IgD-negative memory B cell (primary cell): ENCODE results near the gene NEO1. TPM values are rescaled to one million over a fixed set of nuclear protein-coding genes. Genes with fewer than 3 reads are reported as not detected.
A peak's percentile ranks its signal among the peaks of the same experiment; 100 is the strongest.

Experiments used
- H3K27ac Mint-ChIP-seq, 3 donors: one replicate each; pipeline ENCODE4 v1.8.0; 2020 to 2022; ENCODE audit warnings: mild to moderate bottlenecking in 3 of 3, mixed read lengths in 3 of 3, moderate library complexity in 1 of 3
- H3K27me3 Mint-ChIP-seq: one replicate; pipeline ENCODE4 v1.8.0; 2021; ENCODE audit warnings: mixed read lengths
- H3K36me3 Mint-ChIP-seq: one replicate; pipeline ENCODE4 v1.8.0; 2020; ENCODE audit warnings: mild to moderate bottlenecking, mixed read lengths
- H3K4me1 Mint-ChIP-seq, 3 donors: one replicate each; pipeline ENCODE4 v1.8.0; 2020 to 2022; ENCODE audit warnings: mixed read lengths in 3 of 3, mild to moderate bottlenecking in 1 of 3
- H3K4me3 Mint-ChIP-seq, 4 donors: one replicate each; pipeline ENCODE4 v1.8.0; 2020 to 2022; ENCODE audit warnings: mild to moderate bottlenecking in 4 of 4, mixed read lengths in 4 of 4, moderate library complexity in 3 of 4
- H3K9me3 Mint-ChIP-seq, 3 donors: one replicate each; pipeline ENCODE4 v1.8.0; 2020 to 2021; ENCODE audit warnings: mixed read lengths in 3 of 3, mild to moderate bottlenecking in 1 of 3
- polyA plus RNA-seq: library from polyadenylated mRNA; unstranded; fragments of 300-500 nt; fragmentation: Illumina TruSeq; gene quantifications from one replicate; pipeline ENCODE4 v1.2.3, GENCODE V29; 2021

The NEO1 gene, protein sequence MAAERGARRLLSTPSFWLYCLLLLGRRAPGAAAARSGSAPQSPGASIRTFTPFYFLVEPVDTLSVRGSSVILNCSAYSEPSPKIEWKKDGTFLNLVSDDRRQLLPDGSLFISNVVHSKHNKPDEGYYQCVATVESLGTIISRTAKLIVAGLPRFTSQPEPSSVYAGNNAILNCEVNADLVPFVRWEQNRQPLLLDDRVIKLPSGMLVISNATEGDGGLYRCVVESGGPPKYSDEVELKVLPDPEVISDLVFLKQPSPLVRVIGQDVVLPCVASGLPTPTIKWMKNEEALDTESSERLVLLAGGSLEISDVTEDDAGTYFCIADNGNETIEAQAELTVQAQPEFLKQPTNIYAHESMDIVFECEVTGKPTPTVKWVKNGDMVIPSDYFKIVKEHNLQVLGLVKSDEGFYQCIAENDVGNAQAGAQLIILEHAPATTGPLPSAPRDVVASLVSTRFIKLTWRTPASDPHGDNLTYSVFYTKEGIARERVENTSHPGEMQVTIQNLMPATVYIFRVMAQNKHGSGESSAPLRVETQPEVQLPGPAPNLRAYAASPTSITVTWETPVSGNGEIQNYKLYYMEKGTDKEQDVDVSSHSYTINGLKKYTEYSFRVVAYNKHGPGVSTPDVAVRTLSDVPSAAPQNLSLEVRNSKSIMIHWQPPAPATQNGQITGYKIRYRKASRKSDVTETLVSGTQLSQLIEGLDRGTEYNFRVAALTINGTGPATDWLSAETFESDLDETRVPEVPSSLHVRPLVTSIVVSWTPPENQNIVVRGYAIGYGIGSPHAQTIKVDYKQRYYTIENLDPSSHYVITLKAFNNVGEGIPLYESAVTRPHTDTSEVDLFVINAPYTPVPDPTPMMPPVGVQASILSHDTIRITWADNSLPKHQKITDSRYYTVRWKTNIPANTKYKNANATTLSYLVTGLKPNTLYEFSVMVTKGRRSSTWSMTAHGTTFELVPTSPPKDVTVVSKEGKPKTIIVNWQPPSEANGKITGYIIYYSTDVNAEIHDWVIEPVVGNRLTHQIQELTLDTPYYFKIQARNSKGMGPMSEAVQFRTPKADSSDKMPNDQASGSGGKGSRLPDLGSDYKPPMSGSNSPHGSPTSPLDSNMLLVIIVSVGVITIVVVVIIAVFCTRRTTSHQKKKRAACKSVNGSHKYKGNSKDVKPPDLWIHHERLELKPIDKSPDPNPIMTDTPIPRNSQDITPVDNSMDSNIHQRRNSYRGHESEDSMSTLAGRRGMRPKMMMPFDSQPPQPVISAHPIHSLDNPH (N-terminal part only)
- polyA plus RNA-seq, result 1.6 TPM

DNA sequence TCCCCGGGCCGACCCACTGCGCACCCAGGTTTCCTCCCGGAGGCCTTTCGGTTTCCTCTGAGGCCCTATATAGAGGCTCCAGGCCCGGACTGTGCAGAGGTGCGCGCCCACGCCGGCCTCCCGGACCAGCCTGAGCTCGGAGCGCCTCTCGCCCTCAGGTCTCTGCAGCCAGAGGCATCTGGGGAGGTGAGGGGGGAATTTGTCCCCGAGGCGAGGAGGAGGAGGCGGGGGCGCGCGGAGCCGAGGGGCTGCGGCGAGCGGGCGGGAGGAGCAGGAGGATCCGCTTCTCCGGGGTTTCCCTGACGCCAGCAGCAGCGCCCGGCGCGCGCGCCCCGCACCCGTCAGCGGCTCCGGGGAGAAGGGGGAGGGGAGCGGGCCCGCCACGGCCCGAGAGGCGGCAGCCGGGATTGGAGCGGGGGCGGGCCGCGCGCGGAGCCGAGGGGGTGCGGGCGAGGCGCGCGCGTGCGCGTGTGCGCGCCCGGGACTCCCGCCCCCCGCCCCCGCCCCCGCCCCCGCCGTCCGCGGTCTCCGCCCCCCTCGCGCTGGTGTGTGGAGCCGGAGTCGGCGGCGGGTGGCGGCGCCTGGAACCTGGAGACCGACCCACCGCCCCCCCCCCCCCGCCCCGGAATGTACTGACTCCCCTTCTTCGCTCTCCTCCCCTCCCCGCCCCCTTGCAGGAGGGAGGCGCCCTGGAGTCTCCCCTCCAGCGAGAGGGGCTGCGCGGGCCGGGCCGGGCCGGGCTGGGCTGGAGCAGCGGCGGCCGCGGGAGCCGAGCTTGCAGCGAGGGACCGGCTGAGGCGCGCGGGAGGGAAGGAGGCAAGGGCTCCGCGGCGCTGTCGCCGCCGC is at the start of gene NEO1:
NEO1 (plus strand) TSS at position 657 of the 846 bp plus-strand sequence. CDS start 213 bp downstream, outside the sequence.
- Mint-ChIP-seq H3K36me3 (no peaks in the 10 kb centered on the region), H3K4me1 (peaks cover 7 to 10% (median 9%) of the 10 kb centered on the region in 3 donors), H3K4me3 (peak within 1 kb of the TSS; percentile 85 to 93 (median 90)), H3K27me3 (peaks cover 2% of the 10 kb centered on the region), H3K27ac (peak within 1 kb of the TSS; percentile 79 to 83 (median 82)), H3K9me3 (no peaks in the 10 kb centered on the region)

DNA sequence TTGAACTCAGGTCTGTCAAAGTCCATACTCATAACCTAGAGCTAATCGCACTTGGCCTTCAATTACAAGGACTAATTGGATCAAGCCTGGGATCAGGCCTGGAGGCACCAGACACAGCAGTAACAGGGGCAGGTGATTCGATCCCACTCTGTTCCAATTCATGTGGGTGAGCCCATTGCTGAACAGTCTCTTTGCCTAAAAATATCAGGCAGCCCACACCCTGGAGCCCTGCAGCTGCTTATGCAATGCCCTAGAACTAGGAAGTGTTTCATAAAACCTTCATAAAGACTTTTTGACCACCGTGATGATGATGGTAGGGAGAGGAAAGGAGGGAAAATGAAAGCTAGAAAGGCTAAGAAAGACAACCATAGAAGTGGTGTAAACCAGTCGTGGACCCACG is 47.8 kb upstream of the NEO1 start:
- Mint-ChIP-seq H3K27ac (no peak overlapping the region), H3K27me3 (peaks cover 13% of the 10 kb centered on the region), H3K36me3 (no peaks in the 10 kb centered on the region), H3K9me3 (no peaks in the 10 kb centered on the region), H3K4me3 (no peak overlapping the region), H3K4me1 (no peaks in the 10 kb centered on the region)

DNA sequence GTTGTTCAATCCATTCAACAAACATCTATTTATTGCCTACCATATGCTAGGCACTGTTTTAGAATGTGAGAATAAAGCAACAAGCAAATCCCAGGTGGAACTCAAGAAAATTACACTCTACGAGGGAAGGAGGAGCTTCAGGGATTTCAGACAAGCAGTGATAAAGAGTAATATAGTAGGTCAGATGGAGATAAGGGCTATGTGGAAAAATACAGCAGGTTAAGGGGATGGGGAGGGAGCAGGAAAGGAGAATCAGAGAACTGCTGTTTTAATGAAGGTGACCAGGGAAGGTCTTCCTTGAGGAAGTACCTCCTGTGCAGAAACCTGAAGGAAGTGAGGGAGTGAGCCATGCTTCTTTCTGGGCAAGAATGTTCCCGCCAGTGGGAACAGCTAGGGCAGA is 47.2 kb upstream of the NEO1 start:
- H3K4me3 Mint-ChIP-seq, result no peak overlapping the region

DNA sequence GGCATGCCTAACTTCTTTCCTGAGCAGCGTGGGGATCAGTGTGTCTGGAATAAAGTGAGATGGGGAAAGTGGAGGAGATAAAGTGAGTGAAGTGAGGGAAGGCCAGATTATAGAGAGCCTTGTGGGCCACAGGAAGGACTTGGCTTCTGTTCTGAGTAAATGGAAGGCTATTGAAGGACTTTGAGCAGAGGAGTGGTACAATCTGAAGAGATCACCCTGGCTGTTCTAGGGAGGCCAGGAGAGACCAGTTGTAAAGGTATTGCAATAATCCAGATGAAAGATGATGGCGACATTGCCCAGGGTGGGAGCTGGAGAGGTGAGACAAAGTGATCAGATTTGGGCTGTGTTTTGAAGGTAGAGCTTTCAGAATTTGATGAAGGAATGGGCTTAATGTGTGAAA is 46.8 kb upstream of the NEO1 start:
- Mint-ChIP-seq H3K27me3 (peaks cover 10% of the 10 kb centered on the region), H3K36me3 (no peaks in the 10 kb centered on the region), H3K4me3 (no peak overlapping the region), H3K27ac (no peak overlapping the region), H3K9me3 (no peaks in the 10 kb centered on the region), H3K4me1 (no peaks in the 10 kb centered on the region)

More for the DNA sequence above, 47.2 kb upstream of the NEO1 start:
- Mint-ChIP-seq H3K27ac (no peak overlapping the region), H3K4me1 (no peaks in the 10 kb centered on the region), H3K9me3 (no peaks in the 10 kb centered on the region), H3K27me3 (peaks cover 10% of the 10 kb centered on the region), H3K36me3 (no peaks in the 10 kb centered on the region)

DNA sequence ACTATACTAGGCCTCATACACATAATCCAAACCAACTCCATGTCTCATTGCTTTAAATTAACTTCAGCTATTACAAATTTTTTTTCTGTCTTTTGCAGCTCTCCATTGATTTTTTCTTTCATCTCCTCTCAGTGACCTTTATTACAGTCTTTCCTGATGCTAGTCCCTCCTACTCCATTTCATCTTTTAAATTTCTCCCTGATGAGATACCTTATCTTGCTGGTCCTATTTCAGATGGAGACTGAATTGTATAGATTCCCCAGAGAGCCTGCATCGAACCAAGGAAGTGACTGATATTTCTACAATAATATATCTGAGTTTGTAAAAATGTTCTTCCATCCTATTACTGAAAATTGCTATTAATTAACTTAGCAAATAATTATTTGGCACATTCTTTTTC is 45.7 kb upstream of the NEO1 start:
- H3K27ac Mint-ChIP-seq, result no peak overlapping the region
- H3K9me3 Mint-ChIP-seq, result no peaks in the 10 kb centered on the region
- H3K4me3 Mint-ChIP-seq, result no peak overlapping the region
- peaks cover 13% of the 10 kb centered on the region for H3K27me3 Mint-ChIP-seq
- H3K36me3 Mint-ChIP-seq, result no peaks in the 10 kb centered on the region
- H3K4me1 Mint-ChIP-seq, result no peaks in the 10 kb centered on the region

DNA sequence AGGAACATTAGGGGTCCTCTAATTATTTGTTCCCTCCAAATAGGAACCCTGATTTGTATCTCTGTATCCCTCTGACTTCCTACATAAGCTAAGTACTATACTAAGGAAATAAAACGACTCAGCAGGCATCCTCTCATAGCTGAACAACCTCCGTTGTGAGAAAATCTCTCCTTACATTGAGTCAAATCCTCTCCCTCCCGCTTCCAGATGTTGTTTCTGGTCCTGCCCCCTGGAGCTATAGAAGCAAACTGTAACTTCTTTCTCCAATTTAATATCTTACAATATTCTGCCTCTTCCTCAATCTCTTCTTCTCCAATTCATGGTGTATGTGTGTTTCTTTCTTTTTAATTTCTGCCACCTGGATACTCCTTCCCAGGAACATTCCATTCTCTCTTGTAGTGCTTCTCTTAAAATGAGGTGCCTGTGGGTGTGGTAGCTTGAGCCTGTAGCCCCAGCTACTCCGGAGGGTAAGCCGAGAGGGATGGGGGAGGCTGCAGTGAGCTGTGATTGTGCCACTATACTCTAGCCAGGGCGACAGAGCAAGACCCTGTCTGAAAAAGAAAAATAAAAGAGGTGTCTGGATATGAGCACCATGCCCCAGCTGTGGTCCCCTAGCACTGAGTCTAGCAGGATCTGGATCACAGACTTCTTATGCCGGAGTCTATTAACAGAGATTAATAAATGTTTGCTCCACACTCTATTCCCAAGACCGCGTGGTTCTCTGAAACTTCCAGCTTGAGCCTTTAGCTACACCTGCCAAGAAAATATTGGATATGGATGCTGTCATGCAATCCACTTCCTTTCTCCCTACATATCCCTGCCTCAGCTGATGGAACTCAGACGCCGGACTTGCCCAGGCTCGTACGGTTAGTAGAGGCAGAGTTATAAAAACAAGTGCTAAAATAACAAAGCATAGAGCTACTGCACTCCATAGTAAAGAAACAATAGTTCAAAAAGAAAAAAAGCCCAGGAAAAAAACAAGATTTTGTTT is 42.9 kb upstream of the NEO1 start:
- H3K27me3 Mint-ChIP-seq, result peaks cover 11% of the 10 kb centered on the region
- no peaks in the 10 kb centered on the region for H3K4me1 Mint-ChIP-seq
- no peaks in the 10 kb centered on the region for H3K9me3 Mint-ChIP-seq
- no peak overlapping the region for H3K4me3 Mint-ChIP-seq
- H3K36me3 Mint-ChIP-seq, result peaks cover 2% of the 10 kb centered on the region
- H3K27ac Mint-ChIP-seq, result no peak overlapping the region

DNA sequence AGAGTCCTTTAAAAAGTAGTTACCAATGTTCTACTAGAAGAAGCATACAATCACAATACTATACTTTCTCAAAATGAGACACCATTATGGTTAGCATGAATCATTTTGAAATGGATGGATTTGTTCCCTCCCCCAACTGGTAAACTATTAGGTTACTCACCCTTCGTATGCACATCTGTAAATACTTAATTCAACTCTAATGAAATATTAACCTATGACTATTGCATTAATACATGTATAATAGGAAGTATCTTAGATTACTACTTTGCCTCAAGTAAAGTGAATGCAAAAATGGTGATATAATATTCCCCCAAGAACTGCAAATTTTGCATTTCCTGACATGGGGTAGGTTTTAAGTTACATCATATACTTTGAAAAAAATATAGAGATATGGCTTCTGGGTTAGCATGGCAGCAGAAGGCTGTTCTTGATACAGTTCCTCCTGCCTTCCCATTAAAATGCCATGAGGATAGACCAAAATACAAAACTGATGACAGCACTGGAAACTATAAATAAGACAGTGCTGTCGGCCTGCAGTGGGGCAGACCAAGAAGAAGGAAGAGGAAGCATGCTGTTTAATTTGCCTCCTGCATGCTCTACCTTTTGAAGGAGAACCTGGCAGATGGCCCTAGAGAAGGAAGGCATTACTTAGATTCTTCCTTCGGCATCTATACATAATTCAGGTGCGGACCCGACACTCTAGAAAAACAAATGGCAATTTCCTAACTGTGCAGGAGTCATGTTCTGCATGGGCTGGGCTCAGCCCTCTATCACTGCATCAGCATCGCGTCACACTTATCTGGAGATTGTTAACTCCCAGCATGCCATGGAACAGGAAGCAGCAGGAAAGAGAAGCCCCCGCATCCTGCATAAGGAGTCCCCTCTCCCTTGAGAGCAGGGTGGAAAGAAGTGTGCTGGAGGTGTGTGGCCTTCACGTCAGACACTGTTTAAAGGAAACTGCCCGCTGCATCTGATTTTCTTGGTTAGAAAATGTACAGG is 41.8 kb upstream of the NEO1 start:
- Mint-ChIP-seq H3K27me3 (peaks cover 10% of the 10 kb centered on the region), H3K36me3 (peaks cover 2% of the 10 kb centered on the region), H3K4me3 (no peak overlapping the region)

DNA sequence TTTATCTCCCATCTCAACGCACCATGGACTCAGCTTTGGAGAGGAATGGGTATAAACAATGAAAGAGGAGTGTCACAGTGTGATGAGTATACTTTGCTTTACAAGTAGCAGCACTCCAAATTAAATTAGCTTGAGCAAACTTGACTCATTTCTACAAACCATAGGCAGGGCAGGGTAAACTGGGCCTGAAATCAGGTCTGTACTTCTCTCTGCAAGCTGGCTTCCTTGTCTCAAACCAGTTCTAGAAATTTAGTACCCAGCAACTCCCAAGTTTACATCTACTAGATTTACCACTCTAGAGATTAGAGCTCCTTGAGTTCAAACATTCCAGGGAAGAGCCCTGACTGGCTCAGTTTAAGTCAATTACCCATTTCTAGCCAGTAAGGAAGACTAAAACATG is 37.4 kb upstream of the NEO1 start:
- Mint-ChIP-seq H3K36me3 (peaks cover 2% of the 10 kb centered on the region), H3K27me3 (peaks cover 8% of the 10 kb centered on the region), H3K4me3 (no peak overlapping the region), H3K4me1 (peaks cover 0 to 2% (median 0%) of the 10 kb centered on the region in 3 donors), H3K27ac (no peak overlapping the region), H3K9me3 (peaks cover 0 to 2% (median 0%) of the 10 kb centered on the region in 3 donors)

More for the DNA sequence above, 41.8 kb upstream of the NEO1 start:
- no peak overlapping the region for H3K27ac Mint-ChIP-seq
- no peaks in the 10 kb centered on the region for H3K9me3 Mint-ChIP-seq
- H3K4me1 Mint-ChIP-seq, result peaks cover 0 to 2% (median 0%) of the 10 kb centered on the region in 3 donors

DNA sequence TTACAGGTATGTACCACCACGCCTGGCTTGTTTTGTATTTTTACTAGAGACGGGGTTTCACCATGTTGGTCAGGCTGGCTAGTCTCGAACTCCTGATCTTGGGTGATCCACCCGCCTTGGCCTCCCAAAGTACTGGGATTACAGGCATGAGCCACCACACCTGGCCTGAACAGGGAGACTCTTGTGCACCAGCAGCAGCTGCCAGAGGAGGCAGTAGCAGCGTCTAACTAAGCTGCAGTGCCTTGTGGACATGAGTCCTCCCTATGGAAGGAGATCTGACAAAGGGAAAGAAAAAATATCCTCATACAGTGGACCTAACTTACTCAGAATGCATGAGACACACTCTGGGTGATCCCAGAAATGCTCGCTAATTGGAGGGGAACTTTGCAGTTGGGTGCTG is 36.8 kb upstream of the NEO1 start:
- peaks cover 0 to 2% (median 0%) of the 10 kb centered on the region in 3 donors for H3K9me3 Mint-ChIP-seq
- peaks cover 7% of the 10 kb centered on the region for H3K27me3 Mint-ChIP-seq
- H3K4me1 Mint-ChIP-seq, result peaks cover 0 to 2% (median 0%) of the 10 kb centered on the region in 3 donors
- H3K27ac Mint-ChIP-seq, result peak overlapping the region in 1 of 3 donors; percentile 40
- no peak overlapping the region for H3K4me3 Mint-ChIP-seq
- H3K36me3 Mint-ChIP-seq, result peaks cover 2% of the 10 kb centered on the region

DNA sequence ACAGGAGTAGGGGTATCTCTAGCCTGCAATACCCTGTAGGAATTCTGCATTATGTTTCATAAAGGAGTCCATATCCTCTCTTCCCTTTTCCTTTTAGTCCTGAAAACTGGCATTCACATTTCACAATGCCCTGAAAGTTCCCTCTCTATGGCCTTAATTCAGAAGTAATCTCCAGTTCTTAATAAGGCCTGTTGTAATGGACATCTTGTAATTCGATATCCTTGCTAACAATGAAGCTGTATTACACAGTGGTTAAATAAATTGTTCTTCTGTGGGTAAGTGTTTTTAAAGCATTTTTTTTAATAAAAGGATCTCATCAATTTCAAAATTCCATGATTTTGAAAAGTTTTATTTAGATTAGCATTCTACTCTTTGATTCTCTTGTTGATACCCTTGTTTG is 34.3 kb upstream of the NEO1 start:
- Mint-ChIP-seq H3K9me3 (peaks cover 0 to 2% (median 0%) of the 10 kb centered on the region in 3 donors), H3K4me3 (no peak overlapping the region), H3K4me1 (peaks cover 0 to 2% (median 0%) of the 10 kb centered on the region in 3 donors), H3K36me3 (peaks cover 2% of the 10 kb centered on the region), H3K27me3 (peaks cover 8% of the 10 kb centered on the region), H3K27ac (no peak overlapping the region)

DNA sequence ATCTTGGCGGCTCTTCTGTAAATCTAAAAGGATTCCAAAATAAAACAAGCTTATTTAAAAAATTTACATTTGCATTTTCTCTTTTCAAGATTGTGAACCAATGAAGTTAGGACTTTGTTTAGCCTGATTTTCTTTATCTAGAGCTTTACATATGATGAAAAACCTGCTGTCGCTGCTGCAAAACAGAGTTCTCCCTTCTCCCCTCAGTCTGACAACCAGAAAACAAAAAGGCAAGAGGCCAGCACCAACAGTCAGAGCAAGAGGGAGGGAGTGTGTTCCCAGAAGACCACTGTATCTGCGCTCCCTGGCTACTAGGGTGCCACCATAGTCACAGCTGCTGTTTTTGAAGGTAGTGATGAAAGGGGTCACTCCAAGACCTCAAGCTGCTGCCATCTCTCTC is 33.1 kb upstream of the NEO1 start:
- H3K9me3 Mint-ChIP-seq, result peaks cover 0 to 2% (median 0%) of the 10 kb centered on the region in 3 donors
- no peak overlapping the region for H3K4me3 Mint-ChIP-seq
- no peak overlapping the region for H3K27ac Mint-ChIP-seq
- no peaks in the 10 kb centered on the region for H3K36me3 Mint-ChIP-seq
- H3K27me3 Mint-ChIP-seq, result peaks cover 5% of the 10 kb centered on the region
- peaks cover 0 to 2% (median 0%) of the 10 kb centered on the region in 3 donors for H3K4me1 Mint-ChIP-seq

DNA sequence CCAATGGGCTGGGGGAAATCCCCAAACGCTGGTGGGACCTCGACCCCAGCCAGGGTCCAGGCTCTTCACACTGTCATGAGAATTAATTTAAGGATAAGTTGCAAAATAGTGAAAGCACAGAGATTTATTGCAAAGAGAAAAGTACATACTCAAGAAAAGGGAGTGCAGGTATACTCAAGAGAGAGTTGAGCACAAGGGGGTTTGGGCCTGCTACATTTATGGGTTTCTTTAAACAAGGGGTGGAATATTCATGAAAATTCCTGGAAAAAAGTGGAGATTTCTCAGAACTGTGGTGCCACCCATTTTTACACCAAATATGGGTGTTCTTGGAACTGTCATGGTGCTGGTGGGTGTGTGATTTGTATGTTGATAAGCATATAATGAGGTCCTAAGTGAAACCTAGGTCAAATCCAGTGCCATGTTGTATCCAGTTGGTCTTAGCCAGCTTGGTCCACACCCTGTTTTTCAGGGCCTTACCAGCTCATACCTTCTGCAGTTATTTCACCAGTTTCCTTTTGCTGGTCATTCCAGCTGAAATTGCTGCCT is 32.6 kb upstream of the NEO1 start:
- Mint-ChIP-seq H3K9me3 (peaks cover 0 to 2% (median 0%) of the 10 kb centered on the region in 3 donors), H3K4me3 (no peak overlapping the region), H3K27ac (no peak overlapping the region), H3K36me3 (no peaks in the 10 kb centered on the region), H3K27me3 (peaks cover 5% of the 10 kb centered on the region), H3K4me1 (no peaks in the 10 kb centered on the region)
